WTC11 (cell line): ENCODE data around the gene PTPRN2. TPM values are rescaled to one million over a fixed set of nuclear protein-coding genes. Genes with fewer than 3 reads are reported as not detected.

Source experiments
- ATAC-seq: fragments of 200-7000 bp; cut with Tn5 transposase; 2 replicates; pipeline ENCODE4 v1.10.0; 2021; ENCODE audit warnings: mild to moderate bottlenecking, moderate library complexity
- CTCF ChIA-PET: fragments of 300-600 bp; sonication (Branson Sonifier 250); formaldehyde crosslinking; loops from one replicate; lab custom pipeline; 2021; ENCODE audit warnings: antibody characterized with exemption; lab: Charles Lee
- POLR2A ChIA-PET: fragments of 350-600 bp; sonication (Branson Sonifier 250); formaldehyde crosslinking; loops from one replicate; lab custom pipeline; 2021; ENCODE audit warnings: antibody characterized with exemption; lab: Charles Lee
- DNase-seq: peaks from one replicate; pipeline ENCODE4 v3.0.0; 2021; ENCODE audit warnings: low spot score
- H3K27ac Mint-ChIP-seq: 2 replicates; pipeline ENCODE4 v1.8.0; 2021; ENCODE audit warnings: mixed read lengths
- H3K27me3 Mint-ChIP-seq: 2 replicates; pipeline ENCODE4 v1.8.0; 2021; ENCODE audit warnings: low read depth, mild to moderate bottlenecking, moderate library complexity, mixed read lengths
- H3K36me3 Mint-ChIP-seq: 2 replicates; pipeline ENCODE4 v1.8.0; 2021; ENCODE audit warnings: mixed read lengths
- H3K4me1 Mint-ChIP-seq: 2 replicates; pipeline ENCODE4 v1.8.0; 2022; ENCODE audit warnings: mixed read lengths
- H3K4me3 Mint-ChIP-seq: 2 replicates; pipeline ENCODE4 v1.8.0; 2021; ENCODE audit warnings: mild to moderate bottlenecking, moderate library complexity, mixed read lengths
- H3K9me3 Mint-ChIP-seq: 2 replicates; pipeline ENCODE4 v1.8.0; 2021; ENCODE audit warnings: mixed read lengths
- ATF1 ChIP-seq: sonication (generic); formaldehyde crosslinking; IDR thresholded peaks from 2 replicates; pipeline ENCODE4 v1.8.1; 2023; ENCODE audit warnings: mild to moderate bottlenecking, moderate library complexity, missing genetic modification reagents
- CDX4 ChIP-seq: fragments of 250-450 bp; sonication (Bioruptor Pico); IDR thresholded peaks from 2 replicates; pipeline ENCODE4 v1.9.0; 2021; ENCODE audit warnings: moderate library complexity, mild to moderate bottlenecking, inconsistent platforms, borderline replicate concordance
- CREB1 ChIP-seq: sonication (generic); formaldehyde crosslinking; IDR thresholded peaks from 2 replicates; pipeline ENCODE4 v1.8.0; 2023; ENCODE audit warnings: mild to moderate bottlenecking, missing genetic modification reagents
- CTCF ChIP-seq: fragments of 200-600 bp; IDR thresholded peaks from 2 replicates; pipeline ENCODE4 v1.8.0; 2022; ENCODE audit warnings: antibody characterized with exemption
- E2F4 ChIP-seq: sonication (generic); formaldehyde crosslinking; IDR thresholded peaks from 2 replicates; pipeline ENCODE4 v1.8.1; 2022; ENCODE audit warnings: low read depth, mild to moderate bottlenecking, moderate library complexity, missing genetic modification reagents, borderline replicate concordance
- E2F5 ChIP-seq: sonication (generic); formaldehyde crosslinking; IDR thresholded peaks from 2 replicates; pipeline ENCODE4 v1.8.1; 2022; ENCODE audit warnings: mild to moderate bottlenecking, moderate library complexity, missing genetic modification reagents
- EMX1 ChIP-seq: fragments of 250-450 bp; sonication (Bioruptor Pico); IDR thresholded peaks from 2 replicates; pipeline ENCODE4 v1.8.0; 2021; ENCODE audit warnings: mild to moderate bottlenecking
- ESRRA ChIP-seq: sonication (generic); formaldehyde crosslinking; IDR thresholded peaks from 2 replicates; pipeline ENCODE4 v1.8.1; 2022; ENCODE audit warnings: mild to moderate bottlenecking, missing genetic modification reagents, borderline replicate concordance
- GTF2I ChIP-seq: fragments of 250-450 bp; sonication (Bioruptor Pico); conservative IDR thresholded peaks from 2 replicates; pipeline ENCODE4 v1.4.0; 2021; ENCODE audit warnings: mild to moderate bottlenecking
- NR2C2 ChIP-seq: sonication (generic); formaldehyde crosslinking; IDR thresholded peaks from 2 replicates; pipeline ENCODE4 v1.8.0; 2022; ENCODE audit warnings: mild to moderate bottlenecking, missing genetic modification reagents
- OVOL2 ChIP-seq: fragments of 250-450 bp; sonication (Bioruptor Pico); IDR thresholded peaks from 2 replicates; pipeline ENCODE4 v1.9.0; 2021; ENCODE audit warnings: mild to moderate bottlenecking, borderline replicate concordance
- RORB ChIP-seq: fragments of 250-450 bp; sonication (Bioruptor Pico); IDR thresholded peaks from 2 replicates; pipeline ENCODE4 v1.9.0; 2021; ENCODE audit warnings: mild to moderate bottlenecking
- SP1 ChIP-seq: sonication (generic); formaldehyde crosslinking; conservative IDR thresholded peaks from 2 replicates; pipeline ENCODE4 v1.8.1; 2022; ENCODE audit warnings: missing genetic modification reagents
- TP53 ChIP-seq: sonication (generic); formaldehyde crosslinking; IDR thresholded peaks from 2 replicates; pipeline ENCODE4 v1.8.1; 2023; ENCODE audit warnings: mild to moderate bottlenecking, missing genetic modification reagents
- ZNF138 ChIP-seq: sonication (generic); formaldehyde crosslinking; conservative IDR thresholded peaks from 2 replicates; pipeline ENCODE4 v1.8.1; 2022; ENCODE audit warnings: mild to moderate bottlenecking, moderate library complexity, missing genetic modification reagents
- ZNF219 ChIP-seq: sonication (generic); formaldehyde crosslinking; IDR thresholded peaks from 2 replicates; pipeline ENCODE4 v1.8.0; 2023; ENCODE audit warnings: missing genetic modification reagents, mild to moderate bottlenecking, borderline replicate concordance
- ZNF263 ChIP-seq: sonication (generic); formaldehyde crosslinking; IDR thresholded peaks from 2 replicates; pipeline ENCODE4 v1.8.1; 2022; ENCODE audit warnings: low read depth, mild to moderate bottlenecking, moderate library complexity, missing genetic modification reagents
- ZNF423 ChIP-seq: fragments of 250-450 bp; sonication (Bioruptor Pico); IDR thresholded peaks from 2 replicates; pipeline ENCODE4 v2.1.2; 2022; ENCODE audit warnings: mild to moderate bottlenecking, moderate library complexity
- ZNF671 ChIP-seq: fragments of 250-450 bp; sonication (Bioruptor Pico); IDR thresholded peaks from 2 replicates; pipeline ENCODE4 v1.8.0; 2021; ENCODE audit warnings: mild to moderate bottlenecking
- total RNA-seq: library from RNA; stranded (reverse); gene quantifications from 3 replicates; pipeline ENCODE4 v1.2.3, GENCODE V29; 2021
- TF ChIP-seq, protein P1 (sequence below): fragments of 250-450 bp; sonication (Bioruptor Pico); conservative IDR thresholded peaks from 2 replicates; pipeline ENCODE4 v1.9.0; 2021; ENCODE audit warnings: mild to moderate bottlenecking
- TF ChIP-seq, protein P2 (sequence below): fragments of 250-450 bp; sonication (Bioruptor Pico); IDR thresholded peaks from 2 replicates; pipeline ENCODE4 v1.9.0; 2021; ENCODE audit warnings: mild to moderate bottlenecking

The PTPRN2 gene
- total RNA-seq, 1 experiment from 2014 or later: 4.7 TPM

- ChIA-PET POLR2A (no interaction called here), CTCF (interaction anchor here (1.7 kb wide), 1 partner anchor 27 kb away, joined by 7 read pairs; no protein-coding TSS in a partner anchor)
- H3K27ac Mint-ChIP-seq: no peak overlapping the region
- H3K4me3 Mint-ChIP-seq: no peak overlapping the region
- H3K9me3 Mint-ChIP-seq: 0 out of 2 replicates have a peak, but pooled peaks cover 5% of the 10 kb centered on the region
- H3K4me1 Mint-ChIP-seq: peaks cover 52% of the 10 kb centered on the region
- H3K36me3 Mint-ChIP-seq: peaks cover 25% of the 10 kb centered on the region
- ATAC-seq (no peak), DNase-seq (no peak)
- TF ChIP-seq ZNF263 (CRISPR knock-in tag) (no peak), RORB (no peak), ZNF423 (CRISPR knock-in tag) (no peak), OVOL2 (CRISPR knock-in tag) (no peak), ZNF138 (no peak)
- TF ChIP-seq, protein P1, sequence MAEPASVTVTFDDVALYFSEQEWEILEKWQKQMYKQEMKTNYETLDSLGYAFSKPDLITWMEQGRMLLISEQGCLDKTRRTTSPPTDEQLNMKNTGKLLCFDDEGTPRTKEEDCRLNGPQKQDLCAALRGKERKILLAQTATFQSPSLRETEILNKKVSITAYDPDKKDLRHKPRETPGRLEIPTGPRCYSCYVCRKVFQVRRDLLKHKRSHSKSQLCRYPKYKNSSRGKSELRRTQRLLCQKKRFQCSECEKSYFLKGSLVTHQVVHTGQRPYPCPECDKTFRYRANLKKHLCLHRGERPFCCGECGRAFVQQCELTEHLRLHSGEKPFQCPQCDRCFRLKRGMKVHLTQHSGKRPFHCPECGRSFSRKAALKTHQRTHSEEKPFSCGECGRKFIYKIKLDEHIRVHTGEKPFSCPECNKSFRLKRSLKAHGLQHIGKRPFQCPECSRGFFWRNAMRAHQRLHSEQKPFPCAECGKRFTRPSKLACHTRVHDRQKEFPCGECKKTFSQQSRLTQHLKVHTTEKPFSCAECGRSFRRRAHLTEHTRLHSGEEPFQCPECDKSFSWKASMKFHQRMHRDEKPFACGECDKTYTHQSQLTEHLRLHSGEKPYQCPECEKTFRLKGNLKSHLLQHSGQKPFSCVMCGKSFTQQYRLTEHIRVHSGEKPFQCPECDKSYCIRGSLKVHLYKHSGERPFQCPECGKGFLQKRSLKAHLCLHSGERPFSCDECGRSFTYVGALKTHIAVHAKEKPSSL: no peak
- no peaks in the 10 kb centered on the region for H3K27me3 Mint-ChIP-seq
These were observed 32.8 kb upstream of the PTPRN2 start for GRCh38 chr7:158620418-158620817.

- DNase-seq: no peak
- CTCF ChIA-PET: interaction anchor here (1.7 kb wide), 1 partner anchor 29 kb away, joined by 7 read pairs; no protein-coding TSS in a partner anchor
- Mint-ChIP-seq H3K36me3 (peaks cover 16% of the 10 kb centered on the region), H3K27ac (peak overlapping the region; percentile 96)
- TF ChIP-seq EMX1 (CRISPR knock-in tag) (no peak), CDX4 (no peak), ZNF219 (no peak), ZNF423 (CRISPR knock-in tag) (no peak), E2F5 (CRISPR knock-in tag) (no peak), SP1 (CRISPR knock-in tag) (no peak), ATF1 (CRISPR knock-in tag) (no peak), OVOL2 (CRISPR knock-in tag) (no peak), GTF2I (no peak), TP53 (CRISPR knock-in tag) (no peak), CREB1 (CRISPR knock-in tag) (no peak), NR2C2 (CRISPR knock-in tag) (no peak), E2F4 (CRISPR knock-in tag) (no peak), ZNF671 (CRISPR knock-in tag) (no peak), CTCF (no peak), ZNF263 (CRISPR knock-in tag) (no peak), ESRRA (CRISPR knock-in tag) (no peak)
- TF ChIP-seq, protein P2, sequence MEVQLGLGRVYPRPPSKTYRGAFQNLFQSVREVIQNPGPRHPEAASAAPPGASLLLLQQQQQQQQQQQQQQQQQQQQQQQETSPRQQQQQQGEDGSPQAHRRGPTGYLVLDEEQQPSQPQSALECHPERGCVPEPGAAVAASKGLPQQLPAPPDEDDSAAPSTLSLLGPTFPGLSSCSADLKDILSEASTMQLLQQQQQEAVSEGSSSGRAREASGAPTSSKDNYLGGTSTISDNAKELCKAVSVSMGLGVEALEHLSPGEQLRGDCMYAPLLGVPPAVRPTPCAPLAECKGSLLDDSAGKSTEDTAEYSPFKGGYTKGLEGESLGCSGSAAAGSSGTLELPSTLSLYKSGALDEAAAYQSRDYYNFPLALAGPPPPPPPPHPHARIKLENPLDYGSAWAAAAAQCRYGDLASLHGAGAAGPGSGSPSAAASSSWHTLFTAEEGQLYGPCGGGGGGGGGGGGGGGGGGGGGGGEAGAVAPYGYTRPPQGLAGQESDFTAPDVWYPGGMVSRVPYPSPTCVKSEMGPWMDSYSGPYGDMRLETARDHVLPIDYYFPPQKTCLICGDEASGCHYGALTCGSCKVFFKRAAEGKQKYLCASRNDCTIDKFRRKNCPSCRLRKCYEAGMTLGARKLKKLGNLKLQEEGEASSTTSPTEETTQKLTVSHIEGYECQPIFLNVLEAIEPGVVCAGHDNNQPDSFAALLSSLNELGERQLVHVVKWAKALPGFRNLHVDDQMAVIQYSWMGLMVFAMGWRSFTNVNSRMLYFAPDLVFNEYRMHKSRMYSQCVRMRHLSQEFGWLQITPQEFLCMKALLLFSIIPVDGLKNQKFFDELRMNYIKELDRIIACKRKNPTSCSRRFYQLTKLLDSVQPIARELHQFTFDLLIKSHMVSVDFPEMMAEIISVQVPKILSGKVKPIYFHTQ (CRISPR knock-in tag): no peak
- TF ChIP-seq, all 79 proteins: peak for 0
- Mint-ChIP-seq H3K4me1 (peaks cover 51% of the 10 kb centered on the region), H3K27me3 (no peaks in the 10 kb centered on the region), H3K4me3 (no peak overlapping the region), H3K9me3 (0 out of 2 replicates have a peak, but pooled peaks cover 5% of the 10 kb centered on the region)
- POLR2A ChIA-PET: no interaction called here
- ATAC-seq: no peak
These were observed 31.1 kb upstream of the PTPRN2 start for GRCh38 chr7:158618745-158619140.
